HG03280 (cell line): ENCODE data around the gene CFAP92.
A peak's percentile ranks its signal among the peaks of the same experiment; 100 is the strongest.

Source experiments
- ATAC-seq: cut with Tn5 transposase; IDR thresholded peaks from one replicate; pipeline ENCODE4 v1.9.1; 2021; ENCODE audit warnings: mild to moderate bottlenecking, moderate library complexity; ENCODE audit not compliant: unreplicated experiment

The CFAP92 gene

GRCh38 chr3:128993461-128994172, at the start of gene CFAP92:
CFAP92 (minus strand) TSS chr3:128994076; CDS start chr3:128993304, 772 bp downstream.
- ATAC-seq, result peak; percentile 95

DNA sequence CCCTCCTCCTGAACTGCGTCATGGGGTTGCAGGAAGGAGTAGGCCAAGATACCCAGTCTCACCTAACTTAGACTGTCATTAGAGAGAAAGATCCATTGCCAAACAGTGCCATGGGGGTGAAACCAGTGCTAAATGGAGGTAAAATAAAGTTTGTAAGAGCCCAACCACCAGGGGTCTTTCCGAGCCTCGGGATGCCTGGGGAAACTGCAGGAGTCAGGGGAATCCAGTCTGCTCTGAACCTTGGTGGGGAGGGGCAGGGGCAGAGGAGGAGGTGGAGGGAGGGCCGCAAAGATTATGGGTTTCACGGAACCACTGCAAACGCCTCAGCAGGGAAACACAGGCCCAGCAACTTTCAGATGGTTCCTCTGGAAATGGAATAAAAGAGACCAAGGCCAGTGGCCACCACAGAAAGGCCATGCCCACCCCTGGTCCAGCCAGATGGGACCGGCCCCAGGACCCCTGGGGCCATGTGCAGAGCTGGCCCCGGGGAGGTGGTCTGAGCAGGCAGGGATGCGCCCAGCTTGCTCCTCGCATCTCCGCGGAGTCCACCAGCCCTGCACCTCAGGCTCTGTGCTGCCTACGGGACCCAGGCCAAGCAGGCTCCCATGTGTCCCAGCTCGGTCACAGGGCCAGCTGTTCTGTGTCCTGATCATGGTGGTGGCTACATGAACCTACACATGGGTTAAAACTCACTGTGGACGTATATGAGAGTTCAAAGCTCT, 46.9 kb upstream of the CFAP92 start:
- ATAC-seq, result no peak

GRCh38 chr3:129040039-129040336, 46.1 kb upstream of the CFAP92 start:
- ATAC-seq, result no peak

DNA sequence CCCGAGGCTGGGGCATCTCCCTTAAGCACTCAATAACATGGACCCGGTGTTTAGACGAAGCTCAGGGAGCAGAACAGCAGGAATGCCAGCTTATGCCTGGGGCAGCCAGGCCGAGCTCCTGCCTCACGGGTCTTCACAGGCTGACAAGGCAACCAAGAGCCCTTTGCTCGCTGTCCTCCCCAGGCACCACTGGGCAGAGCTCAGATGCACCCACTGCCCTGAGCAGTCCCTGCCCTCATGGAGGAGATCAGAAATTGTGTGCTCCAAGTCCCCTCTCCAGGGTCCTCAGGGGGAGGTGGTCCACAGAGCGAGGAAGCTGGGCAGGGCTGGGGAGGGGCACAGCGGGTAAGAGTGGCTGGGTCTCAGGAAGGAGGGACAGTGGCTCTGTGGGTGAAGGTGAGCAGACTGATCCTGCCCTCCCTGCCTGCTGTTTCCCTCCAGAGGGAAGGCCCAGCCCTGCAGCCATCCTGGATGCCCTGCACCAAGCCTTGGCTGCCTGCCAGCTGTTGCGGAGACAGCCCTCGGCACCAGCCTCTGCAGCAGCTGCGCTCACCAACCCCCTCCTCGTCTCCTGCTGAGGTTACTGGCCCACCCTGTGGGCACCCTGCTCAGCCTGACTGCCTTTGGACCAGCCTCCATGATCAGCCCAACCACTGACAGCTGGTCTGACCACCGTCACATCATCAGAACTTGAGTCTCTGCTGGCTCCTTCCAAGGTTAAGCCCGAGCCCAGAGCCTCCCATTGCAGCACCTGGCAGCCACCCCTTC, 45.6 kb upstream of the CFAP92 start:
- no peak for ATAC-seq

- no peak for ATAC-seq
These were observed 44.4 kb upstream of the CFAP92 start for GRCh38 chr3:129038121-129038855.

DNA sequence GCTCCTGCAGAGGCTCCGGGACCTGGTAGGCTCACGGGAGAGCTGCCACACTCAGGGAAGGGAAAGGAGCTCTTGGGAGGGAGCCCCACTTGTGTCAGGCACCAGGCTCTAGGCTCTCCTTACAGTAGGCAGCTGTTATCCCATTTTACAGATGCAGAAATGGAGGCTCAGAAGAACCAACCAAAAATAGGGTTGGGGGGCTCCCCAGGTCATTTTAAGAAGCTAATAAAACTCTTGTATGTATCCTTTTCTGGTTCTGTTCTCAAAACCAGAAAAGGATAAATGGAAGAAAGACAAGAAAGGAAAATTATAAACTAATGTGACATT, 43.2 kb upstream of the CFAP92 start:
- no peak for ATAC-seq

DNA sequence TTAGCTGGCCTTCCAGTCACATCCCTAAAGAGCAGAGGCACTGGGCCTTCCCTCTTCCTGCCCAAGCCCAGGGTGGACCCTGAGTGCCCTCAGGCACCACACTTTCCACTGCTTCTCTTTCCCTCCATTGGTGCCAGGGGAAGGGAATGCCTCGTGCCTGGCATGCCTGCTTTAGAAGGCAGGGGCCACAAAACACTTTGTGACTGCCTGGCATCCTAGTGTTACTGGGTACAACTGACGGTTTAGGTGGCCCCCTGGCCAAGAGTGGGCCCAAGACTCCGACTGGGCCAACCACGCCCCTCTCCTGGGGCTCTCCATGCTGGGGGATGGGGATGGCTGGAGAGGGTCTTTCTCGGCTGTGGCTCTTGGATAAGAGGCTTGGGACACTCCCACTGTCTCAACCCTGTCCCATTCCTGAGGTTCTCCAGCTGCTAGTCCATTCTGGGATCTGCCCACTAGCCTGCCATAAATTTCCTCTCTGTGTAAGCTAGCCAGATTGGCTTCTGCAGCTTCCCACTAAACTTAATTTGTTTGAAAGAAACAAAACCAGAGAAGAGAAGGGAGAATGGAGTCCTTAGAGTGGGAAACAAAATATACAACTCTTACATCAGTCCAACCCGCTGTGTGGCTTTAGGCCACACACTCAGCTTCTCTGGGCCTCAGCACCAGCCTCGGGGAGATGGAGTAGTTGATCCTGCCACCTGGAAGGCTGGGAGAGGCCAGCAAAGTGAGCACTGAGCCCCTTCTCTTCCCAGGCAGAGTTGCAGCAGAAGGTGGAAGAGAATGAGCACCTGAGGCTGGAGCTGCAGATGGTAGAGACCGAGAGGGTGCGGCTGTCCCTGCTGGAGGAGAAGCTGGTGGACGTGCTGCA, 42.6 kb upstream of the CFAP92 start:
- ATAC-seq, result no peak

GRCh38 chr3:129035360-129036221, 41.7 kb upstream of the CFAP92 start:
- no peak for ATAC-seq

DNA sequence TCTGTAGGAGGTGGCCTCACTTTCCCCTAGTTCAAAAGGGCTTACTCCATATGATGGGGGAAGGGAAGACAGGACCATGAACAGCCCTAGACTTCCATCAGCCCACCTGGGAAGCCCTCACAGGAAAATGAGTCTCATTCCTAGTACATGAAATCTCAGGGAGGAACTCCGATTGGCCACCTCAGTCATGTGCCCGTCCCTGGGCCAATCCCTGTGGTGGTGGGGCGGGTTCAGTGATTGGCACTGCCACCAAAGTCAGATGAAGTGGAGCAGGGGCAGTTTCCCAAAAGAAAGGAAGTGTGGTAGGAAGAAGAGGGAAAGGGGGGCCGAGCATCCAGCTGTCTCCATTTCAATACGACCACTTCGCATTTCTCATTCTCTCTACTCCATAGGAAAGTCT, 40.8 kb upstream of the CFAP92 start:
- no peak for ATAC-seq

- no peak for ATAC-seq
These were observed 39.9 kb upstream of the CFAP92 start for GRCh38 chr3:129033633-129034321.

DNA sequence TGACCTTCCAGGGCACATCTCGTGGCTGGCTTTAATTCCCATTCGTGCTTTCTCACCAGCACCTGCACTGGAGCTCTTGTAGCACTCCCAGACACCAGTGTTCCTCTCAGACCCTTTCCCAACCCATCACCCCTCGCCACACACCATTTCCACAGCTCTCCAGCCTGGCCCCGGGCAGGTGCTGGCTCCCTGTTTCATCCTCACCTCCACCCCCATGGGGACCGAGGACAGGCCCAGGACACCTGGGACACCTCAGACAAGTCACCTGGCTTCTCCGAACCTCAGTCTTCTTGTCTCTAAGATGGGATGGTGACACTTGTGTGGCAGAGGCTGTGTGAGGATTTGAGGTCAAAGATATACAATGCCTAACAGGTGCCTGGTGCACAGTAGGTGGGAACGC, 39.3 kb upstream of the CFAP92 start:
- no peak for ATAC-seq

DNA sequence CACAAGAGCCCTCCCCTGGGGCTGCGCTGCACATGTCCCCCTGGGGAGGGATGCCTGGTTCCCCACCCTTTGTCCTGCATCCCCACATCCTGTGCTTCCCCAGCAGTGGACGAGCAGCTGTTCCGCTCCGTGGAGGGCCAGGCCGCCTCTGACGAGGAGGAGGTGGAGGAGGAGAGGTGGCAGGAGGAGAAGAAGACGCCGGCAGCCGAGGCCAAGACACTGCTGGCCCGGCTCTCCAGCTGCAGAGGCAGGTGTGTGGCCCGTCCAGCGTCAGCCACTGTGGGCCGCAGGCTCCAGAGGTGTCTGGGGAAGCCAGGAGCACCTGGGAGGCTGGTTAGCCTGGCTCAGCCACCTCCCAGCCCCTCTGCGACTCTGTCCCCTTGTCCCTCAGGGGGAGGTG, 38.8 kb upstream of the CFAP92 start:
- no peak for ATAC-seq

GRCh38 chr3:129031476-129032215, 37.8 kb upstream of the CFAP92 start:
- no peak for ATAC-seq

DNA sequence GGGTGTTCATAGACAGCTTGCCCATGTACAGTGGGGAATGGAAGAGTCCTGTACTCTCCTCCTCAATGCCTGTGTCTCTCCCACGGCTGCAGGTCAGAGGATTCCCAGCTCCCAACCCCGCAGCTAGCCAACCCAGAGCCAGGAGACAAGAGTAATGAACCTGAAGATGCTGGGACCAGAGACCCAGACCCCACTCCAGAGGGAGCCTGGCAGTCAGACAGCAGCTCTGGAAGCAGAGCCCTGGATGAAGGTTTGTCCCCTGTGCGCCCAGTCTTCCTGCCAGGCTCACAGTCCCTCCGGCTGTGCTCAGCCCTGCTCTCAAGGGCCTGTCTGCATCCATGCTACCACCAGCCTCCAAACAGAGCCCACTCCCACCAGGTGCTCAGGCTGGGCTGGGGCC, 36.7 kb upstream of the CFAP92 start:
- ATAC-seq, result no peak

DNA sequence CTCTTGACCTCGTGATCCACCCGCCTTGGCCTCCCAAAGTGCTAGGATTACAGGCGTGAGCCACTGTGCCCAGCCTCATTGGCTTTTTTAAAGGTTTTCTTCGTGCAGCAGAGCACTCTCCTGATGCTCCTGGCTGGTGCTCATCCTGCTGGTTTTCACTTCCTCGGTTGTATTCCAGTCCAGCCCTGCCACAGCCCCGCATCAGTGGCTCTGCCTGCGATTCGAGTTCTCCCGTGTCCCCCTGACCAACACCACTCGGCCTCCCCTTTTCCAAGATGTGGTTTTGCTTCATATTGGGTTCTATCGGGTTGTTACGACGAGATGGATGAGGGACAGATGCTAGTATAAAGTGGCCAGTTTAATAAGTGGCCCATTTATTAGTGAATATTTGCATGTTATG, 35.0 kb upstream of the CFAP92 start:
- ATAC-seq, result no peak

GRCh38 chr3:129027544-129027880, 33.6 kb upstream of the CFAP92 start:
- ATAC-seq, result no peak

- ATAC-seq, result peak; percentile 98
These were observed 33.1 kb upstream of the CFAP92 start for GRCh38 chr3:129026728-129027543.
